ENCODE results near the gene BACE2.

DNA sequence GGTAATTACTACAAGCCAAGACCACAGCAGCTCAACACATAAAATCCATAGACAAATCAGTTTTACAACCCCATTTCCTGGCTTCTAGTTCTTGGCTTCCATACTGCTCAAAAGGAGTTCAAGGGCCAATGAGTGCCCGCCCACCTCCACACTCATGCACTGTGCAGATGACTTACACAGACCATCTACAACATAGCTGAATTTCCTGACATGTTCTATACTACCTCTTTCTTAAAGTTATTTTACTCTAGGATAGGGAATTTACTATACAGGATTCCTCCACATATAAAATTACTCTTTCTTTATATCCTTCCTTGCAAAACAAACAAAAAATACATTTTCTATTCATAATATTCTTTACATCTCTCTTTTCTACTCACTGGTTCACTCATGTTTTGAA lies 14.6 kb downstream of the BACE2 start:
- TF ChIP-seq, protein P1, sequence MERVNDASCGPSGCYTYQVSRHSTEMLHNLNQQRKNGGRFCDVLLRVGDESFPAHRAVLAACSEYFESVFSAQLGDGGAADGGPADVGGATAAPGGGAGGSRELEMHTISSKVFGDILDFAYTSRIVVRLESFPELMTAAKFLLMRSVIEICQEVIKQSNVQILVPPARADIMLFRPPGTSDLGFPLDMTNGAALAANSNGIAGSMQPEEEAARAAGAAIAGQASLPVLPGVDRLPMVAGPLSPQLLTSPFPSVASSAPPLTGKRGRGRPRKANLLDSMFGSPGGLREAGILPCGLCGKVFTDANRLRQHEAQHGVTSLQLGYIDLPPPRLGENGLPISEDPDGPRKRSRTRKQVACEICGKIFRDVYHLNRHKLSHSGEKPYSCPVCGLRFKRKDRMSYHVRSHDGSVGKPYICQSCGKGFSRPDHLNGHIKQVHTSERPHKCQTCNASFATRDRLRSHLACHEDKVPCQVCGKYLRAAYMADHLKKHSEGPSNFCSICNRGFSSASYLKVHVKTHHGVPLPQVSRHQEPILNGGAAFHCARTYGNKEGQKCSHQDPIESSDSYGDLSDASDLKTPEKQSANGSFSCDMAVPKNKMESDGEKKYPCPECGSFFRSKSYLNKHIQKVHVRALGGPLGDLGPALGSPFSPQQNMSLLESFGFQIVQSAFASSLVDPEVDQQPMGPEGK (CRISPR knock-in tag; IDR thresholded peaks at IDR 0.05; ENCODE audit: borderline replicate concordance): no peak
- TF ChIP-seq RARB (CRISPR knock-in tag; IDR thresholded peaks at IDR 0.05): no peak
- no peak for TF ChIP-seq TSHZ2 (CRISPR knock-in tag; IDR thresholded peaks at IDR 0.05)
- no peak for TF ChIP-seq ISL1 (CRISPR knock-in tag; IDR thresholded peaks at IDR 0.05)

Data from SK-N-SH treated with all-trans-retinoic acid at 6 μM for 48 hours (cell line).